ENCODE measurements around the gene NAA10.

NAA10 gene

DNA sequence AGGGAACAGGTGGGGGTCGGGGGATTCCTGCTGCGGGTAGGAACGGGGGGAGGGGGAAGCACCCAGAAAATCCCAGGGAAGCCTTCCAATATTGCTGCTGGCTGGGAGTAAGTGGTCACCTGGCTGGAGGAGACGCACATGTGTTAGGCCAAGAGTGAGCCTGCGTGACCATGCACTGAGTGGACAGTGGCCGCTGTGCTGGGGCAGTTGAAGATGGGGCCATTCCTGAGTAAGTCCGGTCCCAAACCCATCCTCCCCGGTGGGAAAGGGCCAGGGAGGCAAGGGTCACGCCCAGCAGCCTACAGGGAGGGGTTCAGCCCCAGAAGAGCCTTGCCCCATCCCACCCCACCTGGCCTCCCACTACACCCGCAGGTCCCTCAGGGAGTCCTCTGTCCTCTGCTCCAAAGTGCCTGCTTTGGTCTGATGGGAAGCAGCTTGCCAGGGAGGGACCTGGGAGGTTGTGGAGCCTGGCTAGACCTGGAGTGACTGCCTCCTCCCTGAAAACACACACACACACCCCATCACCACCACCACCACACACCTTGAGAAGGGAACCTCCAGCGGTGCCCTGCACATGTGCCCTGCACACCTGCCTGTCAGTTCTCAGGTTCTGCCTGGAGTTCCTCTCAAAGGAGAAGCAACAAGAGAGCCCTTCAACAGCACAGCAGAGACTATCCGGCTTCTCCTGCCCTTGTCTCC lies 54.9 kb downstream of the NAA10 start:
- Histone ChIP-seq H3K36me3 (no peaks in the 10 kb centered on the region), H3K4me3 (ENCODE audit: low read depth in 1 of 2, low read length in 1 of 2) (no peak overlapping the region), H3K27me3 (peaks cover 84% of the 10 kb centered on the region), H3K4me1 (ENCODE audit: control insufficient read depth in 1 of 2, insufficient read depth in 1 of 2, low read depth in 1 of 2, low read length in 1 of 2) (no peaks in the 10 kb centered on the region), H3K9me3 (no peaks in the 10 kb centered on the region), H3K27ac (no peak overlapping the region)
- TF ChIP-seq CTCF (IDR thresholded peaks at IDR 0.05), result no peak

Data from neutrophil (primary cell).